Spleen (tissue), 7 donors: ENCODE measurements around the gene PNPLA2.

Source experiments
- CTCF ChIP-seq, 11 experiments: fragments of 200-600 bp in 7 of 11; fragments of 450-650 bp in 4 of 11; sonication (generic) in 4 of 11; IDR thresholded peaks in 8 of 11; conservative IDR thresholded peaks in 3 of 11; 1 replicate in 7 of 11; 2 replicates in 4 of 11; pipeline versions ENCODE4 v1.4.0 to v1.8.0; 2016 to 2021; ENCODE audit warnings: antibody characterized with exemption in 11 of 11, inconsistent platforms in 4 of 11, mild to moderate bottlenecking in 1 of 11
- POLR2A ChIP-seq, 3 donors: fragments of 450-650 bp; IDR thresholded peaks; one replicate each; pipeline ENCODE4 v1.5.1; 2017; ENCODE audit warnings: antibody characterized with exemption in 3 of 3, mild to moderate bottlenecking in 1 of 3
- donor health status: DM: no; HTN: no; CAD: no; lungs with moderate emphysema.
- donor health status: DM: no; HTN: no; CAD: no.
- donor health status: DM: no; HTN: no; CAD: no.

- no peak for TF ChIP-seq POLR2A (IDR thresholded peaks at IDR 0.05)
- TF ChIP-seq CTCF (IDR thresholded peaks at IDR 0.05 in 8 of 11, conservative IDR thresholded peaks at IDR 0.05 in 3 of 11): peak in 2 of 11 experiments; percentile 5 to 25
Measured at GRCh38 chr11:843818-844692, 25.3 kb downstream of the PNPLA2 start.
